ENCODE measurements around the gene BST2.

The BST2 gene

DNA sequence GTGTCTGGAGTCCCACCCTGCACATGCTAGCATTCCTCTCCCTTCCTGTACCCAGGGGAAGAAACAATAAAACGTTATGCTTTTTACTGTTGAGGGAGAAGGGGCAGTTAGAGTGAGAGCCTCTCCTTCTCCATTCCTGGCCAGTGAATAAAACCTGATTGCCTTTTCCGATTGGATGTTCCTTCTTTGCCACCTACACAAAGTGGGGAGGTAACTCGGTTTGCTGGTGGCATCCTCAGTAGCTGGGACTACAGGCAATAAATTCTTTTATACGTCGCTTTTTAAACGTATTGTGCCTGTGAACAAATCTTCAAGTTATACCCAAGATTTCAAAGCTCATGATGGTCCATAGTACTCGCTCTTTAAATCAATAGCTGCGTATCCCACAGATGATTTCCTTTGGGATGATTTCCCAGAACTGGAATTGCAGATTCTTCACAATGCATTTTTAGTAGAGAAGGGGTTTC lies 13.8 kb upstream of the BST2 start:
- DNase-seq: no peak

DNA sequence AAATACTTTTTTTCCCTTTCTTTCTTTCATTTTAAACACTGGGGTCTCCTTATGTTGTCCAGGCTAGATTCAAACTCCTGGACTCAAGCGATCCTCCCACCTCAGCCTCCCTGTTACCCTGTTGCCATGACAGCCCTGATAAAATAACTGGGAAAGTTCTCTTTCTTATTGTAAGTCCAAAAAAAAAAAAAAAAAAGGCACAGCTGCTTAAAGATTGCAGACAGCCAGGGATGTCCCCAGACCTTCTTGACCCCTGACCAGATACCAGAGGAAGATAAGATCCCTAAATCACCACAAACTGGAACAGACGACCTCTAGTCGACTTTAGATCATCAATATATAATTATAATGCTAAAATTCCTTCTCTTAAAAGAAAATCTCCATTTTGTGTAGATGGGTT lies 13.3 kb upstream of the BST2 start:
- DNase-seq: no peak

DNA sequence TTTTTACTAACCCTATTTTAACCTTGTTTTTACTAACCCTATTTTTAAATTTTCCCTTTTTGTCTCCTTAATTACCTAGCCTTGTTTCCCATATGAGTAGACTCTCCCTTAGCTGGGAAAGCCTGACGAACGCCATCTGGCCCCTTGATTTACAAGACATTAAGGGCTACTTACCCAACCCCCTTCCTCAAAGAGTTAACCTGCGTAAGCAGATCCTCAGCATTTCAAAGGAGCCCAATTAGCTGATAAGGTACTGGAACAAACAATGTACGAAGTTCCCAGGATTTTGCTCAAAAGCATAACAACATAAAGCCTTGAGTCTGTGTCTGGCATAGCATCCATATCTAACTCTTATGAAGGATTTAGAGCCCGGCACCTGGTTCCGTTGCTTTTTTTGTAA lies 9.7 kb upstream of the BST2 start:
- no peak for DNase-seq

GRCh38 chr19:17414097-17414496 lies 8.7 kb upstream of the BST2 start:
- no peak for DNase-seq

- no peak for DNase-seq
These were observed 6.4 kb upstream of the BST2 start for GRCh38 chr19:17411801-17412200.

DNA sequence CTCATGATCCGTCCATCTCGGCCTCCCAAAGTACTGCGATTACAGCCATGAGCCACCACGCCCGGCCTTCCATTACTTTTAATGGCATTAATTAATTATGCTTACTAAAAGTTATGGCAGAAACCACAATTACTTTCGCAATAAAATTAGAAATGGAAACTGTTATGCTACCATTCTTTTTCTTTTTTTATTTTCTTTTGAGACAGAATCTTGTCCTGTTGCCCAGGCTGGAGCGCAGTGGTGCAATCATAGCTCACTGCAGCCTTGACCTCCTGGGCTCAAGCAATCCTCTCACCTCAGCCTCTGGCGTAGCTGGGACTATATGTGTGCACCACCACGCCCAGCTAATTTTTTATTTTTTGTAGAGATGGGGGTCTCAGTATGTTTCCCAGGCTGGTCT lies 4.6 kb upstream of the BST2 start:
- DNase-seq: no peak

DNA sequence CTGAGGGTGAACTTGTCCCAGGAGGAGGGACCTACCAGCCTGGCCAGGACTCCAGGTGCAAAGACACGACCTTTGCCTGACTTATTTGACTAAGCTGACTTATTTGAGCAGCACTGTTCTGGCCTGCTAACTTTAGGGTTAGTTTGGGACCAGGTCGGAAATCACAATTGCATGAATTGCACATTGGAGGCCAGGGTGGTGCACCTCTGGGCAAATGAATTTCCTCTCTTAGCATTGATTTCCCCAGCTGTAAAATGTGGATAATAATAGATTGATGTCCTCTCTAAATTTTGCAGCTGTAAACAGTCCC lies 1.4 kb upstream of the BST2 start:
- no peak for DNase-seq

DNA sequence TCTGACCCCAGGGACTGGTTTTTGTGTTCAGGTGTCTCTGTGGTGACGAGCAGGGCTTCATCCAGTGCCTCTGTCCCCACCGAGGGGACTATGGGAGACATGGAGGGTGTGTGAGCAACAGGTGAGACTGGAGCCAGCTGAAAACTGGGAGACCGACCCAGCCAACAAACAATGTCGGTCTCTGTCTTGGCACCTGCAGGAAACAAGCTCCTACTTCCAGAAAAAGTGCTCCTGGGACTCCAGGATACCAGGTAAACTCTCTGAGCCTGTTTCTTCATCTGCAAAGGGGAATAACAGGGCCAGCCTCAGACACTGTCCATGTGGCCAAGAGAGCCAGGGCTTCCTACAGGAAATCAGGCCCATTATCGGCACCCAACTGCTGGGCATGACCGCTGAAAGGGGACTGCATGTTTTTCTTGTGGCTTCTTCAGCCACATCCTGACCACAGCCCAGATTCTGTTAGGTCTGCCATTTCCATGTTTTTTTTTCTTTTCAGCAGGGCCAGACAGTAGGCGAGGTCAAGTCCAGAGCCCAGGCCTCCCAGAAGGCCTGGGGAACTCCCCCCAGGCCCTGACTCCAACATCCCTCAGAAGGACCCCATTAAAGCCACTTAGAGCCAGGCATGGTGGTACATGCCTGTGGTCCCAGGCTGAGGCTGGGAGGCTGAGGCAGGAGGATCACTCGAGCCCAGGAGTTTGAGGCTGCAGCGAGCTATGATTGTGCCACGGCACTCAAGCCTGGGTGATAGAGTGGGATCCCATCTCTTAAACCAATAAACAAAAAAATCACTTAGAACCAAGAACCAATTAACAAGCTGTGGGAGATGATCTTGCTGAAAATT lies 836 bp upstream of the BST2 start:
- DNase-seq: peak; percentile 27

DNA sequence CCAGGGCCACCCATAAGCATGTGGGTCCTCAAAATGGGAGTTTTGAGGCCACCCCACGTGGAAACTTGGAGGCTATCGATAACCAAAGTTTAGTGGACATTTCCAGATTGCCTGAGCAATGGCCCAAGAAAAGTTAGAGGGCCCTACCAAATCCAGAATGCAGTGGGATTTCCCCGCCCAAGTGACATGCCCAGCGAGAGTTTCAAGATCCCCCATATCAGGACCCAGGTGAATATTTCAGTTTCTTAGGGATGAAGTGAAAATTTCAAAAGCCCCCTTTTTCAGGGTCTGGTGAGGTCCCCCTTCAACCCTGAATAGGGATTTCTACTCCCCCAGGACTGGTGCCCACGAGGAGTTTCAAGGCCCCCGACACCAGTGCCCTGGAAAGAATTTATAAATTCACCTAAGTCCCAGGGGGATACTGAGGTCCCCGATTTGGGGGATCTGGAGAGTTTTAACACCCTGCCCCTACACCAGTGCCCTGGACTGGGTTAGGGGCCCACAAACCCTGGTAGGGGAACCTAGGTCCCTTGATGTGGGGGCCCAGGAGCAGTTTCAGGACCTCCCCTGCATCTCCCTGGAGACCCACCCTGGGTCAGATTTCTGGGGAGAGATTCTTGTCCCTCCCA lies 695 bp downstream of the BST2 start:
- no peak for DNase-seq

DNA sequence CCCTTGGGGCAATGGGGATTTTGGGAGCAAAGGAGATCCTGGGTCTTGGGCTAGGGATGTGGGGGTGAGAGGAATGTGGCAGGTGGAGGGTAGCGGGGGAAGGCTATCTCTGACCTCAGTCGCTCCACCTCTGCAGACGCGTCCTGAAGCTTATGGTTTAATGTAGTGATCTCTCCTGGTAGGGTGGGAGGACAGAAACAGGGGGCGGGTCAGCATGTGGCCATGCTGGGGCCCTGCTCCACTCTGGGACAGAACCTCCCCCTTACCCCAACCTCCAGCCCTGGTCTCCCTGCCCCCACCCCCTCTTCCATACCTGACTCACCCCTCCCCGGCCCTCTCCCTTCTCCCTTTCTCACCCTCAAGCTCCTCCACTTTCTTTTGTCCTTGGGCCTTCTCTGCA lies 1.4 kb downstream of the BST2 start:
- DNase-seq: no peak

DNA sequence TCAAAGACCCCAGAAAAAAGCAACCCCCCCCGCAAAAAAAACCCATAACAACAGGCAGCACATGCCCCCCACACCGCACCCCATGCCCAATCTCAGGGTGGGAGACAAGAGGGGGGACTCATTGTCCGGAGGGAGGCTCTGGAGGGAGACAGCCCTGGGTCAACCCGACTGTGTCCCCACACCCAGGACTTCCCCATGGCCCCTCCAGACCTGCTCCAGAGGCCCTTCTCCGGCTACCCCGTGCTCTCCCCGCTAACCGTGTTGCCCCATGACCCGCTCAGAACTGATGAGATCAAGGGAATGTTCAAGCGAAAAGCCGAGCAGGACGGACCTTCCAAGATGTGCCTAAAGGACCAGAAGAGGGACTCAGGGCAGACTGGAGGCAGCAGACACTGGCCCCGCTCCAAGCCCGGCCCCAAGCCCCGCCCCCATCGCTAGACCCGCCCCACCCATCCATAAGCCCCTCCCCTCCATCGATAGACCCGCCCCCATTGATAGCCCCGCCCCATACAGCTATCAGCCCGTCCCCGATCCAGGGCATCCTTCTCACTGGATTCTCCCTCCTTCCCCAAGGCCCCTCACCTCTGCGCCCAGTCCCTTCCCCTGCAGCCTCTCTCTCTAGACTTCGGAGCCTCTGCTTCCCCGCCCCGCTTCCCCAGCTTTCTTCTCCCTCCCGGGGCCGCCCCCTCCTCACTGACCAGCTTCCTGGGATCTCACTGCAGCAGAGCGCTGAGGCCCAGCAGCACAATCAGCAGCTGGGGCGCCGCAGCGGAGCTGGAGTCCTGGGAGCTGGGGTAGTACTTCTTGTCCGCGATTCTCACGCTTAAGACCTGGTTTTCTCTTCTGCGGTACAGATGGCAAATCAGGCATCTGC lies 2.2 kb downstream of the BST2 start:
- DNase-seq: peak; percentile 44

GRCh38 chr19:17401628-17402027 lies 3.8 kb downstream of the BST2 start:
- no peak for DNase-seq

- DNase-seq: no peak
These were observed 6.4 kb downstream of the BST2 start for GRCh38 chr19:17398902-17399527.

DNA sequence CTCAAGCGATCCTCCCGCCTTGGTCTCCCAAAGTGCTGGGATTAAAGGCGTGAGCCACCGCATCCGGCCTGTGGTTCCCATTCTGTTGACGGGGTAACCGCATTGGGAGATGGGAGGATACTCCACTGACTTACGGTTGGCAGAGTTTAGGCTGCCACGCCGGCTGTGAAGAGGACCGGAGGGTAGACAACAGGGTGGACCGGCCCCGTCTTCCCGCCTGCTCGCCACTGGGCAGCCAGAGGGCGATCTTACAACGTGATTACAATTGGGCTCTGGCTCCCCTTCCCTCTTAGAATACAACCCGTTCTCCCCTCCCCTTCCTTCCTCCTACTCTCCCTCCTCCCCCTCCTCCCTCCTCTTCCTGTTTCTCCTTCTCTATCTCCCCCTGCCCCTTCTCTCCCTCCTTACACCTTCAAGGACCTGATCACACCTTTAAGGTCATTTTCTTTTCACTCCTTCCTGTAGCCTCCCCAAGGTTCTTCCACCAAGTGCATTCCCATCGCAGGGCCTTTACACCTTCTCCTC lies 10.5 kb downstream of the BST2 start:
- DNase-seq: peak; percentile 77

GRCh38 chr19:17393914-17394313 lies 11.5 kb downstream of the BST2 start, which contains the start of gene CCDC194:
Gene CCDC194 (minus strand): TSS chr19:17394196. CDS start chr19:17394158, 38 bp downstream.
- no peak for DNase-seq

GRCh38 chr19:17393002-17393401 lies 12.4 kb downstream of the BST2 start:
- DNase-seq: no peak

GRCh38 chr19:17391371-17392151 lies 13.9 kb downstream of the BST2 start:
- no peak for DNase-seq

DNA sequence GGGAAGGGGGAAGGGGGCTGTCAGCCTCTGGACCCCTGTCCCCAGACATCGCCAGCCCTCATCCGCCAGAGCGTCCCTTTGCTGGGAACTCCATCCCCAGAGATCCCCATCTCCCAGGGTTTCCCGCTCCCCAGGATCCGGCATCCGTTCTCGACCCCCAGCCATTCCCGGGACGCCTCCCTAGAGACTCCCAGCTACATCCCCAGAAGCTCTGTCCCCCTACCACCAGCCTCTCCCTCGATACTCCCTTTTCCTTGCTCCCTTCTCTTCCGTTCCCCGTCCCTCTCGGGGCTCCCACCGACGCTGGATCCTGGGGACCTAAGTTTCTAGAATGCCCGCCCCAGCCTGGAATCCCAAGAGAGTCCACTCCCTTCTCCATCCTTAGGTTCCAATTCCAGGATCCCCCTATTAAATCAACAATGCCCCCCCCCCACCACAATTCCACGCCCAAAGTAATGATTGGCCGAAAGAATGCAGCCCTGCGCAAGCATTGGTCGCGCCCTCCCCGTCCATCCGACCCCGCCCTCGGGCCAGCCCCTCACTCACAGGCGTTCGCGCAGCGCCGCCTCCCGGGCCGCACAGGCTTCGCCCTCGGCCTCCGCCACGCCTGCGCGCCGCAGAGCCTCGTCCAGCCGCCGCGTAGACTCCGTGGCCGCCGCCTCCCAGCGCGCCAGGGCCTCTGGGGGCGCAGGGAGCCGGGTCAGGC lies 14.6 kb downstream of the BST2 start:
- DNase-seq: peak; percentile 86

DNA sequence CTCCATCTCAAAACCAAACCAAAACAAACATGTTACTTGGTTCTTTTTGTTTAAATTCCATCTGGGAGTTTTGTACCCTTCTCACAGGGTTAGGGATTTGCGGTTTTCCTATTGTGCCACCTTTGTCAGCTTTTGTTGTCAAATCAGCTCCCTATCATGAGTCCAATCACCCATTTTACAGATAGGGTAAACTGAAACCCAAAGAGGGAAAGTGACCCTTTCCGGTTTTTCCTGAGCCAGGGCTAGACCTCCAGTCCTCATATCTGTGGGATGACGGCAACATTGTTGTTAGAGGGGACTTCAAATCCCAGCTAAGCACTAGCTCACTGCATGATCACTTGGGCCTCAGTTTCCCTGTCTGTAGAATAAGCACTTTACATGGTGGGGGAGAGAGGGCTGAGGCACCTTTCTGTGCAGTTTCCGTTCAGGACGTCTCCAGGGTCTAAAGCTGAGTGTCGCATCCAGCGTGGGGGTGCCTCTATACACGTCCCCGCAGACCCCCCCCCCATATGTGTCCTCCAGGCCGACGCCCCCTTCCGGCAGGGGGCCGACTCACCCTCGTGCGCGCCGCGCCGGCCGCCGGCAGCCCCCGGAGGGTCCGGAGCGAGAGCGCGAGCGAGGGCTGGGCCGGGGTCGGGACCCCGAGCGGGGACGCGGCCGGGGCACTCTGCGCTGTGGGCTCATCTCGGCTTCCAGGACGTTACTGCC lies 15.3 kb downstream of the BST2 start:
- no peak for DNase-seq

DNA sequence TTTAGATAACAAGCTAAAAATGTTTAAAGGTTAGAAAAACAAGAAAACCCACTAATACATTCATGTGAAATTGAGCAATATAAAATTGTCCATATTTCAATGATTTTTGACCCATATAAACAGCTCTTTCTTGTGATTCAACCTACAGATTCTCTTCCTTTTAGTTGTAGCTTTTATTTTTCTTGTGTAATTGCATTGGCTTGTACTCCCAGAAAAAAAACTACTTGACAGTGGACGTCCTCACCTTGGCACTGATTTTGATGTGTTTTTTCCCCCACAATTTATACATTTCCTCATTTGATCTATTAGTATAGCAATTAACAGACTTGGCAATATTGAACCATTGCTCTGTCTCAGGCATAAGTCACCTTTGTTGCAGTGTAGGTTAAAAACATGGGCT lies 16.1 kb downstream of the BST2 start:
- no peak for DNase-seq
